SK-N-SH (cell line): Measurements from ENCODE around the gene BAHCC1.

Experiments
- EZH2phosphoT487 ChIP-seq: fragments of 200-600 bp; sonication (generic); IDR thresholded peaks from 2 replicates; pipeline ENCODE4 v1.6.1; 2017; ENCODE audit warnings: low read depth, mixed run types, mild to moderate bottlenecking, antibody characterized with exemption, moderate library complexity, borderline replicate concordance
- FOXM1 ChIP-seq: IDR thresholded peaks from 2 replicates; pipeline ENCODE4 v1.4.0; 2012; ENCODE audit warnings: low read depth, mild to moderate bottlenecking
- NRF1 ChIP-seq: IDR thresholded peaks from 2 replicates; pipeline ENCODE4 v1.6.1; 2012; ENCODE audit warnings: low read depth, mild to moderate bottlenecking, low read length
- POLR2AphosphoS5 ChIP-seq: IDR thresholded peaks from 2 replicates; pipeline ENCODE4 v1.6.1; 2012; ENCODE audit warnings: low read depth, low read length
- SMC3 ChIP-seq: IDR thresholded peaks from 2 replicates; pipeline ENCODE4 v1.6.1; 2012; ENCODE audit warnings: low read depth, low read length, improper control_type of control experiment
- TEAD4 ChIP-seq: IDR thresholded peaks from 2 replicates; pipeline ENCODE4 v1.4.0; 2012; ENCODE audit warnings: mild to moderate bottlenecking, borderline replicate concordance; ENCODE audit not compliant: insufficient read depth
- YY1 ChIP-seq: IDR thresholded peaks from 2 replicates; pipeline ENCODE4 v1.4.0; 2012; ENCODE audit warnings: low read depth, mild to moderate bottlenecking
- TF ChIP-seq, protein P1 (sequence below): IDR thresholded peaks from 2 replicates; pipeline ENCODE4 v1.6.1; 2012; ENCODE audit warnings: mild to moderate bottlenecking, low read depth, low read length, moderate library complexity

DNA sequence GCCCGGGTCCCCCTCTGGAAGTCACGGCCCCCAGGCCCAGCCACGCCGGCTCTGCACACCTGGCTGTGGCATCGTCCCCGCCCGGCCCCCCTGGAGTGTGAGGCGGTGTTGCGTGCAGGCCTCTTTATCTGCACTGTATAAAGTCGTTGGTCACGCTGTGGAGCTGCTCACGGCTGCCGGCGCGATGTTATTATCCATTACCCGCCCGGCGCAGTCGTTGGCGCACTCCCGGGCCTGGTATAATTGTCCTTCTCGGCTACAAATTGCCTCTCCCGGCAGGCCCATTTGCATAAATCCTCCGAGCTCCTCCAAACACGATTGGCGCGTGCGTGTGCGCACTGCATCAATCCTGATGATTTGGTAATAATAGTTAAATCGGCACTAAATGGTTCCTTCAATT is 57.8 kb downstream of the BAHCC1 start:
- TF ChIP-seq POLR2AphosphoS5 (no peak), SMC3 (no peak), TEAD4 (no peak), NRF1 (no peak), YY1 (no peak), FOXM1 (no peak), EZH2phosphoT487 (no peak)
- TF ChIP-seq, protein P1, sequence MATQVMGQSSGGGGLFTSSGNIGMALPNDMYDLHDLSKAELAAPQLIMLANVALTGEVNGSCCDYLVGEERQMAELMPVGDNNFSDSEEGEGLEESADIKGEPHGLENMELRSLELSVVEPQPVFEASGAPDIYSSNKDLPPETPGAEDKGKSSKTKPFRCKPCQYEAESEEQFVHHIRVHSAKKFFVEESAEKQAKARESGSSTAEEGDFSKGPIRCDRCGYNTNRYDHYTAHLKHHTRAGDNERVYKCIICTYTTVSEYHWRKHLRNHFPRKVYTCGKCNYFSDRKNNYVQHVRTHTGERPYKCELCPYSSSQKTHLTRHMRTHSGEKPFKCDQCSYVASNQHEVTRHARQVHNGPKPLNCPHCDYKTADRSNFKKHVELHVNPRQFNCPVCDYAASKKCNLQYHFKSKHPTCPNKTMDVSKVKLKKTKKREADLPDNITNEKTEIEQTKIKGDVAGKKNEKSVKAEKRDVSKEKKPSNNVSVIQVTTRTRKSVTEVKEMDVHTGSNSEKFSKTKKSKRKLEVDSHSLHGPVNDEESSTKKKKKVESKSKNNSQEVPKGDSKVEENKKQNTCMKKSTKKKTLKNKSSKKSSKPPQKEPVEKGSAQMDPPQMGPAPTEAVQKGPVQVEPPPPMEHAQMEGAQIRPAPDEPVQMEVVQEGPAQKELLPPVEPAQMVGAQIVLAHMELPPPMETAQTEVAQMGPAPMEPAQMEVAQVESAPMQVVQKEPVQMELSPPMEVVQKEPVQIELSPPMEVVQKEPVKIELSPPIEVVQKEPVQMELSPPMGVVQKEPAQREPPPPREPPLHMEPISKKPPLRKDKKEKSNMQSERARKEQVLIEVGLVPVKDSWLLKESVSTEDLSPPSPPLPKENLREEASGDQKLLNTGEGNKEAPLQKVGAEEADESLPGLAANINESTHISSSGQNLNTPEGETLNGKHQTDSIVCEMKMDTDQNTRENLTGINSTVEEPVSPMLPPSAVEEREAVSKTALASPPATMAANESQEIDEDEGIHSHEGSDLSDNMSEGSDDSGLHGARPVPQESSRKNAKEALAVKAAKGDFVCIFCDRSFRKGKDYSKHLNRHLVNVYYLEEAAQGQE, result no peak
